Loucy (cell line): ENCODE data around the gene PLCD3.

Source experiments
- H2AFZ ChIP-seq: fragments of 200-600 bp; sonication (generic); 2 replicates; pipeline ENCODE4 v1.6.0; 2016; ENCODE audit warnings: antibody characterized with exemption, mild to moderate bottlenecking, low read length, moderate library complexity
- H3F3A ChIP-seq: fragments of 200-600 bp; 2 replicates; pipeline ENCODE4 v1.6.0; 2016; ENCODE audit warnings: antibody characterized with exemption, low read depth, mild to moderate bottlenecking
- H3K27me3 ChIP-seq: fragments of 200-600 bp; sonication (generic); 2 replicates; pipeline ENCODE4 v1.6.1; 2014; ENCODE audit warnings: low read length, mild to moderate bottlenecking; ENCODE audit not compliant: insufficient read depth, poor library complexity, severe bottlenecking
- H3K36me3 ChIP-seq: fragments of 200-600 bp; sonication (generic); 2 replicates; pipeline ENCODE4 v1.6.1; 2016; ENCODE audit warnings: low read length; ENCODE audit not compliant: insufficient read depth
- H3K4me1 ChIP-seq: fragments of 200-600 bp; sonication (generic); 2 replicates; pipeline ENCODE4 v1.5.1; 2014; ENCODE audit warnings: low read length, mild to moderate bottlenecking; ENCODE audit not compliant: insufficient read depth, poor library complexity, severe bottlenecking
- H3K4me2 ChIP-seq: fragments of 200-600 bp; sonication (generic); 2 replicates; pipeline ENCODE4 v1.6.0; 2014; ENCODE audit warnings: antibody characterized with exemption, low read length, low read depth, mild to moderate bottlenecking; ENCODE audit not compliant: poor library complexity, severe bottlenecking
- H3K4me3 ChIP-seq: fragments of 200-600 bp; sonication (generic); 2 replicates; pipeline ENCODE4 v1.5.1; 2014; ENCODE audit warnings: low read length, mild to moderate bottlenecking, mixed read lengths; ENCODE audit not compliant: poor library complexity, severe bottlenecking
- H3K79me2 ChIP-seq: fragments of 200-600 bp; sonication (generic); 2 replicates; pipeline ENCODE4 v1.6.1; 2014; ENCODE audit warnings: low read length; ENCODE audit not compliant: insufficient read depth
- H3K9ac ChIP-seq: fragments of 200-600 bp; sonication (generic); 2 replicates; pipeline ENCODE4 v1.6.0; 2014; ENCODE audit warnings: mild to moderate bottlenecking, low read depth, low read length, moderate library complexity; ENCODE audit not compliant: poor library complexity, severe bottlenecking
- H3K9me2 ChIP-seq: fragments of 200-600 bp; sonication (generic); replicated peaks from 2 replicates; pipeline ENCODE4 v1.6.1; 2016; ENCODE audit warnings: low read depth, low read length, mixed read lengths
- H3K9me3 ChIP-seq: fragments of 200-600 bp; sonication (generic); 2 replicates; pipeline ENCODE4 v1.6.1; 2014; ENCODE audit warnings: mild to moderate bottlenecking, antibody characterized with exemption, low read length, low read depth; ENCODE audit not compliant: insufficient read depth
- H4K20me1 ChIP-seq: fragments of 200-600 bp; sonication (generic); 2 replicates; pipeline ENCODE4 v1.6.0; 2014; ENCODE audit warnings: antibody characterized with exemption, low read length, mild to moderate bottlenecking; ENCODE audit not compliant: insufficient read depth, poor library complexity, severe bottlenecking
- CTCF ChIP-seq: fragments of 200-600 bp; sonication (generic); conservative IDR thresholded peaks from 2 replicates; pipeline ENCODE4 v1.5.1; 2014; ENCODE audit warnings: mild to moderate bottlenecking, antibody characterized with exemption, low read length
- EZH2phosphoT487 ChIP-seq: fragments of 200-600 bp; IDR thresholded peaks from 2 replicates; pipeline ENCODE4 v1.6.1; 2018; ENCODE audit warnings: antibody characterized with exemption, mild to moderate bottlenecking, moderate library complexity, borderline replicate concordance

Gene PLCD3

GRCh38 chr17:45087978-45088377 lies 44.3 kb downstream of the PLCD3 start:
- H3K79me2 ChIP-seq, result no peaks in the 10 kb centered on the region
- H3K9me2 ChIP-seq, result no peaks in the 10 kb centered on the region
- no peak overlapping the region for H3K4me3 ChIP-seq
- H4K20me1 ChIP-seq, result no peaks in the 10 kb centered on the region
- H3K9ac ChIP-seq, result no peak overlapping the region
- no peak overlapping the region for H3K4me2 ChIP-seq
- H3F3A ChIP-seq, result no peaks in the 10 kb centered on the region
- peaks cover 81% of the 10 kb centered on the region; the same call in 1 of the 2 replicates for H3K36me3 ChIP-seq
- TF ChIP-seq EZH2phosphoT487 (no peak), CTCF (no peak)
- no peaks in the 10 kb centered on the region for H3K27me3 ChIP-seq
- no peak overlapping the region for H2AFZ ChIP-seq
- H3K9me3 ChIP-seq, result no peaks in the 10 kb centered on the region
- H3K4me1 ChIP-seq, result no peaks in the 10 kb centered on the region

- Histone ChIP-seq H3K4me2 (no peak overlapping the region), H3K27me3 (no peaks in the 10 kb centered on the region), H4K20me1 (no peaks in the 10 kb centered on the region), H3K9me2 (no peaks in the 10 kb centered on the region), H3K4me3 (no peak overlapping the region), H3K79me2 (no peaks in the 10 kb centered on the region), H2AFZ (no peak overlapping the region), H3K9ac (no peak overlapping the region), H3K36me3 (peaks cover 80% of the 10 kb centered on the region; the same call in 1 of the 2 replicates), H3K9me3 (no peaks in the 10 kb centered on the region), H3K4me1 (no peaks in the 10 kb centered on the region), H3F3A (no peaks in the 10 kb centered on the region)
- no peak for TF ChIP-seq CTCF
- TF ChIP-seq EZH2phosphoT487, result no peak
These were observed 44.8 kb downstream of the PLCD3 start for GRCh38 chr17:45087504-45087975.

- Histone ChIP-seq H3F3A (no peaks in the 10 kb centered on the region), H2AFZ (no peak overlapping the region), H3K9me2 (no peaks in the 10 kb centered on the region), H3K79me2 (no peaks in the 10 kb centered on the region), H3K9ac (no peak overlapping the region), H3K4me3 (no peak overlapping the region), H3K27me3 (no peaks in the 10 kb centered on the region), H3K9me3 (no peaks in the 10 kb centered on the region), H4K20me1 (no peaks in the 10 kb centered on the region), H3K36me3 (peaks cover 80% of the 10 kb centered on the region; the same call in 1 of the 2 replicates), H3K4me1 (no peaks in the 10 kb centered on the region), H3K4me2 (no peak overlapping the region)
- TF ChIP-seq CTCF, result no peak
- no peak for TF ChIP-seq EZH2phosphoT487
These were observed 45.3 kb downstream of the PLCD3 start for GRCh38 chr17:45086865-45087503.
